ENCODE data around the gene SIPA1L3.

Gene SIPA1L3

DNA sequence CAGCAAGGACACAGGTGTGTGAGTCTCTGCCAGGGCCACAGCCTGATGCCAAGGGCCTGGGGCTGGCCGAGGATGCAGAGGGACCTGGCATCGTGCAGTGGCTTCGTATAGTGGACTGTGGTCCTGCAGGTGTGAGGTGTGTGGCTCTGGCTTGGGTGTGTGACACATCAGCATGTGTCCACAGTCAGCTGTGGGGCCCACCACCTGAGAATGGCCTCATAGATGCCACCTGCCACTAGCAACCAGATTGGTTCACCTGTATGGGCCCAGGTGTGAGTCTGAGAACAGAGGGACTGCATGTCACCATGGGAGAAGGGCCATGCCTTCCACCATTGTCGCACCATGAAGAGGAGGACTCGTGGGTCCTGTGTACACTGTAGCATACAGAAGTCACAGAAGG, 346.8 kb downstream of the SIPA1L3 start:
- TF ChIP-seq MYC (IDR thresholded peaks at IDR 0.05; ENCODE audit: low read depth, low read length) (no peak), POLR2A (IDR thresholded peaks at IDR 0.05; ENCODE audit: extremely low read depth, insufficient read length) (no peak)
- TF ChIP-seq, protein P1, sequence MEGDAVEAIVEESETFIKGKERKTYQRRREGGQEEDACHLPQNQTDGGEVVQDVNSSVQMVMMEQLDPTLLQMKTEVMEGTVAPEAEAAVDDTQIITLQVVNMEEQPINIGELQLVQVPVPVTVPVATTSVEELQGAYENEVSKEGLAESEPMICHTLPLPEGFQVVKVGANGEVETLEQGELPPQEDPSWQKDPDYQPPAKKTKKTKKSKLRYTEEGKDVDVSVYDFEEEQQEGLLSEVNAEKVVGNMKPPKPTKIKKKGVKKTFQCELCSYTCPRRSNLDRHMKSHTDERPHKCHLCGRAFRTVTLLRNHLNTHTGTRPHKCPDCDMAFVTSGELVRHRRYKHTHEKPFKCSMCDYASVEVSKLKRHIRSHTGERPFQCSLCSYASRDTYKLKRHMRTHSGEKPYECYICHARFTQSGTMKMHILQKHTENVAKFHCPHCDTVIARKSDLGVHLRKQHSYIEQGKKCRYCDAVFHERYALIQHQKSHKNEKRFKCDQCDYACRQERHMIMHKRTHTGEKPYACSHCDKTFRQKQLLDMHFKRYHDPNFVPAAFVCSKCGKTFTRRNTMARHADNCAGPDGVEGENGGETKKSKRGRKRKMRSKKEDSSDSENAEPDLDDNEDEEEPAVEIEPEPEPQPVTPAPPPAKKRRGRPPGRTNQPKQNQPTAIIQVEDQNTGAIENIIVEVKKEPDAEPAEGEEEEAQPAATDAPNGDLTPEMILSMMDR (IDR thresholded peaks at IDR 0.05; ENCODE audit: low read depth, low read length): no peak
- TF ChIP-seq, protein P2, sequence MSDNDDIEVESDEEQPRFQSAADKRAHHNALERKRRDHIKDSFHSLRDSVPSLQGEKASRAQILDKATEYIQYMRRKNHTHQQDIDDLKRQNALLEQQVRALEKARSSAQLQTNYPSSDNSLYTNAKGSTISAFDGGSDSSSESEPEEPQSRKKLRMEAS (IDR thresholded peaks at IDR 0.05; ENCODE audit: low read depth, low read length): no peak
- no peak for DNase-seq (ENCODE audit: low read depth)
- no peak overlapping the region for H3K4me3 ChIP-seq (ENCODE audit: low read depth, low read length)

DNA sequence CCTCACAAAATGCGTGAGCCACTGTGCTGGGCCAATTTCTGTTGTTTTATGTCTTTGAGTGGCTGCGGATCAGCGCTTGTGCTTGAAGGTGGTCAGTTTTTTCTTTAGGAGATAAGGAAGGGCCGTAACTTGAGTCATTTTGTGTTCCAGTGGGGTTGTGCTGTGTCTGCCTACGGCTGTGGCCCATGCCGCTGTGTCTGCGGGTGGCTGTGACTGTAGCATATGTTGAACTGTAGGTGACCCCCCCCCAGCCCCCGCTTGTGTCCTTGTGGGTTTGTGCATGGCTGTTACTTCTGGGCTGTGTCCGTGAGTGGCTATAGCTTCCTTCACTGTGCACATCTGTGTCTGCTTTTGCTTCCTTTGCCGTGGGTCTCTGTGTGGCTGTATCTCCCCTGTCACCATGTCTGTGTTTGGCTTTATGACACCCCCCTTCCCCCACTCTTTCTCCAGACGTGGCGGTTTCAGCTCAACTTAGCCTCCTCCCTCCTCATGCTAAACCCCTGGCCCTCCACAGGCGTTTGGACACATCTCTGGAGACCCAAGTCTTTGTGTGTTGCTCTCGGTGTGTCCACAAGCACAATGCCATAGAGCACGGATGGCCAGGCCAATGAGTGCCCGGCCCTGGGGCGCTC, 348.5 kb downstream of the SIPA1L3 start:
- TF ChIP-seq, protein P2 (IDR thresholded peaks at IDR 0.05; ENCODE audit: low read depth, low read length): no peak
- TF ChIP-seq POLR2A (IDR thresholded peaks at IDR 0.05; ENCODE audit: extremely low read depth, insufficient read length): no peak
- no peak for TF ChIP-seq MYC (IDR thresholded peaks at IDR 0.05; ENCODE audit: low read depth, low read length)
- TF ChIP-seq, protein P1 (IDR thresholded peaks at IDR 0.05; ENCODE audit: low read depth, low read length): no peak
- H3K4me3 ChIP-seq (ENCODE audit: low read depth, low read length): no peak overlapping the region
- no peak for DNase-seq (ENCODE audit: low read depth)

Measured in NB4 (cell line).